Suprapubic skin (tissue), 4 donors: ENCODE measurements around the gene MAML2. TPM values are rescaled to one million over a fixed set of nuclear protein-coding genes. Genes with fewer than 3 reads are reported as not detected.

Experiments
- DNase-seq, 2 donors: peaks; one replicate each; pipeline ENCODE4 v3.0.0-alpha.2; 2019; ENCODE audit warnings: low spot score in 2 of 2
- H3K27ac ChIP-seq: fragments of 200-600 bp; sonication (generic); one replicate; pipeline ENCODE4 v1.5.1; 2019
- H3K27me3 ChIP-seq: fragments of 200-600 bp; sonication (generic); one replicate; pipeline ENCODE4 v1.5.1; 2019
- H3K36me3 ChIP-seq: fragments of 200-600 bp; sonication (generic); one replicate; pipeline ENCODE4 v1.5.1; 2019
- H3K4me1 ChIP-seq: fragments of 200-600 bp; sonication (generic); one replicate; pipeline ENCODE4 v1.5.1; 2019
- H3K4me3 ChIP-seq: fragments of 200-600 bp; sonication (generic); one replicate; pipeline ENCODE4 v1.5.1; 2019; ENCODE audit warnings: mild to moderate bottlenecking
- H3K9me3 ChIP-seq: fragments of 200-600 bp; sonication (generic); one replicate; pipeline ENCODE4 v1.5.1; 2019
- CTCF ChIP-seq, 2 donors: fragments of 200-600 bp in 1 of 2; fragments of 450-650 bp in 1 of 2; sonication (generic) in 1 of 2; IDR thresholded peaks; one replicate each; pipeline ENCODE4 v1.5.1; 2016 to 2019; ENCODE audit warnings: antibody characterized with exemption in 2 of 2, mild to moderate bottlenecking in 1 of 2, moderate library complexity in 1 of 2
- EP300 ChIP-seq: sonication (generic); formaldehyde crosslinking; IDR thresholded peaks from one replicate; pipeline ENCODE4 v1.6.1; 2017; ENCODE audit warnings: antibody characterized with exemption
- POLR2A ChIP-seq, 2 donors: fragments of 450-650 bp; IDR thresholded peaks; one replicate each; pipeline ENCODE4 v1.6.1; 2017; ENCODE audit warnings: antibody characterized with exemption in 2 of 2, mild to moderate bottlenecking in 2 of 2, moderate library complexity in 2 of 2
- POLR2AphosphoS5 ChIP-seq, 3 donors: sonication (generic); formaldehyde crosslinking; IDR thresholded peaks; one replicate each; pipeline ENCODE4 v1.6.1; 2017; ENCODE audit warnings: antibody characterized with exemption in 3 of 3
- WGBS: methylation state at CpG from one replicate; pipeline ENCODE4 v1.1.5; 2018; 5-methylcytosine and 5-hydroxymethylcytosine counted together
- total RNA-seq, 4 donors: library from RNA; depleted of rRNA; stranded (reverse); fragments of >200 nt; gene quantifications; one replicate each; pipeline ENCODE4 v1.1.0, GENCODE V29; 2016

The MAML2 gene
- total RNA-seq, 4 donors from 2014 or later: 24.9 to 44.4 (median 30.9) TPM

- peaks cover 76% of the 10 kb centered on the region for H3K4me1 ChIP-seq
- no peak overlapping the region for H3K27ac ChIP-seq
- TF ChIP-seq EP300 (no peak), CTCF (IDR thresholded peaks at IDR 0.05) (no peak), POLR2A (IDR thresholded peaks at IDR 0.05) (no peak), POLR2AphosphoS5 (IDR thresholded peaks at IDR 0.05) (no peak)
Observed at GRCh38 chr11:96257036-96257435, 86.0 kb downstream of the MAML2 start.

GRCh38 chr11:96256215-96257011 lies 86.6 kb downstream of the MAML2 start:
- H3K9me3 ChIP-seq: no peaks in the 10 kb centered on the region
- no peaks in the 10 kb centered on the region for H3K36me3 ChIP-seq
- no peak overlapping the region for H3K4me3 ChIP-seq
- H3K27me3 ChIP-seq: no peaks in the 10 kb centered on the region
- H3K4me1 ChIP-seq: peaks cover 76% of the 10 kb centered on the region
- WGBS: 68% methylated on average over 8 of the region's 8 CpGs
- DNase-seq: no peak
- no peak for TF ChIP-seq POLR2AphosphoS5 (IDR thresholded peaks at IDR 0.05)
- no peak for TF ChIP-seq POLR2A (IDR thresholded peaks at IDR 0.05)
- TF ChIP-seq EP300: no peak
- no peak for TF ChIP-seq CTCF (IDR thresholded peaks at IDR 0.05)
- H3K27ac ChIP-seq: no peak overlapping the region

More at GRCh38 chr11:96257036-96257435, 86.0 kb downstream of the MAML2 start:
- DNase-seq: no peak
- Histone ChIP-seq H3K4me3 (no peak overlapping the region), H3K36me3 (no peaks in the 10 kb centered on the region), H3K27me3 (no peaks in the 10 kb centered on the region), H3K9me3 (no peaks in the 10 kb centered on the region)

DNA sequence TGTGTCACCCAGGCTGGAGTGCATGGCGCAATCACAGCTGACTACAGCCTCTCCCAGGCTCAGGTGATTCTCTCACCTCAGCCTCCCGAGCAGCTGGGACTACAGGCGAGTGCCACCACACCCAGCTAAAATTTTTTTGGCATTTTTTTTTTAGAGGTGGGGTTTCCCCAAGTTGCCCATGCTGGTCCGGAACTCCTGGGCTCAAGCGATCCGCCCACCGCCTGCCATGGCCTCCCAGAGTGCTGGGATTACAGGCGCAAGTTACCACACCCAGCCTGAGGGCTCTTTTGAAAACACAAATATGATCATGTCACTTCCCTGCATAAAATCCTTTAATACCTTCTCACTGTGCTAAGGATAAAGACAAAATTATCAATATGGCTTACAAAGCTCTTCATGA lies 88.1 kb downstream of the MAML2 start:
- Histone ChIP-seq H3K4me3 (peak overlapping the region; percentile 13), H3K27me3 (no peaks in the 10 kb centered on the region), H3K9me3 (no peaks in the 10 kb centered on the region), H3K36me3 (no peaks in the 10 kb centered on the region), H3K27ac (no peak overlapping the region), H3K4me1 (peaks cover 67% of the 10 kb centered on the region)
- WGBS: 54% methylated on average over 8 of the region's 8 CpGs
- no peak for DNase-seq
- no peak for TF ChIP-seq EP300
- TF ChIP-seq POLR2A (IDR thresholded peaks at IDR 0.05): no peak
- no peak for TF ChIP-seq CTCF (IDR thresholded peaks at IDR 0.05)
- TF ChIP-seq POLR2AphosphoS5 (IDR thresholded peaks at IDR 0.05): no peak

GRCh38 chr11:96254087-96254486 lies 88.9 kb downstream of the MAML2 start:
- peaks cover 59% of the 10 kb centered on the region for H3K4me1 ChIP-seq
- no peaks in the 10 kb centered on the region for H3K36me3 ChIP-seq
- peak overlapping the region; percentile 13 for H3K4me3 ChIP-seq
- 43% methylated on average over 7 of the region's 7 CpGs for WGBS
- no peak for DNase-seq
- TF ChIP-seq EP300: no peak
- TF ChIP-seq CTCF (IDR thresholded peaks at IDR 0.05): no peak
- TF ChIP-seq POLR2AphosphoS5 (IDR thresholded peaks at IDR 0.05): no peak
- no peak for TF ChIP-seq POLR2A (IDR thresholded peaks at IDR 0.05)
- peak overlapping the region; percentile 22 for H3K27ac ChIP-seq
- H3K9me3 ChIP-seq: no peaks in the 10 kb centered on the region
- H3K27me3 ChIP-seq: no peaks in the 10 kb centered on the region

DNA sequence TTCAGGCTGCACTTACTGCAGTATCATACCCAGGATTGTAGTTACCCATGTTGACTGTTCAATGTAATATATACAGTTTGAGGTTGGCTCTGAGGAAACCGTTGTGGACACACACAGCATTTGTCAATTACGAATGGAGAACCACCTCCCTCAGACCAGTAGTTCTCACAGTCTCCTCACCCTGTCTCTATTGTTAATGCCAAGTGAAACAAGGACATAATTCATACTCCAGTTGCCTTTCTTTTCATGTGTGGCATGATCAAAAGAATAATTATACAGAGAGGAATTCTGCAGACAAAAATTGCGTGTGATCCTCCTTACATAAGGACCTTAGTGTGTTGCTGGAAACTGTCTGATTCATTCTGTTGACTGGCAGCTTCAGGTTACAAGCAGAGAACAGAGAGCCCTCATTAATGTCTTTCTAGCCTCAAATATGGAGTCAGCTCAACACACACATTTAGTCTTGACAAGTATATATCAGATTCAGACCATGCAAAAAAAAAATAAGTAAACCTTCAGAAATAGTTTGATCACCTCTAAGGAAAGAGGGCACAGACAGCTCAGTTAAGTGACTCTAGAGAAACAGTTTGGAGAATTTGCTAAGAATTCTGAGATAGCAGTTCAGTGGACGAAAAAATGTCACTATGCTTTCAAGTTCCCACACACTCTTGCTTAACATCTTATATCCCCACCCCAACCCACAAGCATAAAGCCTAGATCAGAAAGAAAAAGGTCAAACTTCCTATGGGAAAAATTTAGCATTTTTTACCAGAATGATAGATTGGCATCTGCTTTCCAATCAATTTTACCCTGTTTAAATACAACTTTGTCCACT lies 96.1 kb downstream of the MAML2 start:
- Histone ChIP-seq H3K4me1 (peaks cover 32% of the 10 kb centered on the region), H3K4me3 (no peak overlapping the region), H3K27ac (peak overlapping the region; percentile 73), H3K9me3 (no peaks in the 10 kb centered on the region), H3K27me3 (no peaks in the 10 kb centered on the region), H3K36me3 (no peaks in the 10 kb centered on the region)
- 23% methylated on average over 4 of the region's 4 CpGs for WGBS
- DNase-seq: no peak
- no peak for TF ChIP-seq POLR2A (IDR thresholded peaks at IDR 0.05)
- no peak for TF ChIP-seq EP300
- no peak for TF ChIP-seq CTCF (IDR thresholded peaks at IDR 0.05)
- TF ChIP-seq POLR2AphosphoS5 (IDR thresholded peaks at IDR 0.05): no peak
